Measurements from ENCODE around the gene GNAO1.

DNA sequence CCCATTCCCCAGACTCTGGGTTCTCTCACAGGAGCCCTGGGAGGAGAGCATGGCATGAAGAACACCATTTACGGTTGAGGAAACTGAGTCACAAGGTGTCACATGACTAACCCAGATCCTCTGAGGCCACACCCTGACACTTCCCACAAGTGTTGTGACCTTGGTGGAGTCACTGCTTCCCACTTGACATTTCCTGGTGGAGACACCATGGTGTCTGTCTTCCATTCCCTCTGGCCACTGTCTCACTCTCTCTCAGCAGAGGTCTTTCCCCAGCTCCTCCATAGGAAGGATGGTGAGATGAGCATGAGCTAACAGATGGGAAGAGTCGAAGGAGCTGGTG, 116.2 kb downstream of the GNAO1 start:
- TF ChIP-seq NFIC (IDR thresholded peaks at IDR 0.05; ENCODE audit: borderline replicate concordance): no peak
- TF ChIP-seq, protein P1, sequence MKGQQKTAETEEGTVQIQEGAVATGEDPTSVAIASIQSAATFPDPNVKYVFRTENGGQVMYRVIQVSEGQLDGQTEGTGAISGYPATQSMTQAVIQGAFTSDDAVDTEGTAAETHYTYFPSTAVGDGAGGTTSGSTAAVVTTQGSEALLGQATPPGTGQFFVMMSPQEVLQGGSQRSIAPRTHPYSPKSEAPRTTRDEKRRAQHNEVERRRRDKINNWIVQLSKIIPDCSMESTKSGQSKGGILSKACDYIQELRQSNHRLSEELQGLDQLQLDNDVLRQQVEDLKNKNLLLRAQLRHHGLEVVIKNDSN (IDR thresholded peaks at IDR 0.05; ENCODE audit: borderline replicate concordance, low read depth): no peak
- no peak for TF ChIP-seq NRF1 (IDR thresholded peaks at IDR 0.05; ENCODE audit: low read depth, low read length)
- TF ChIP-seq, protein P2, sequence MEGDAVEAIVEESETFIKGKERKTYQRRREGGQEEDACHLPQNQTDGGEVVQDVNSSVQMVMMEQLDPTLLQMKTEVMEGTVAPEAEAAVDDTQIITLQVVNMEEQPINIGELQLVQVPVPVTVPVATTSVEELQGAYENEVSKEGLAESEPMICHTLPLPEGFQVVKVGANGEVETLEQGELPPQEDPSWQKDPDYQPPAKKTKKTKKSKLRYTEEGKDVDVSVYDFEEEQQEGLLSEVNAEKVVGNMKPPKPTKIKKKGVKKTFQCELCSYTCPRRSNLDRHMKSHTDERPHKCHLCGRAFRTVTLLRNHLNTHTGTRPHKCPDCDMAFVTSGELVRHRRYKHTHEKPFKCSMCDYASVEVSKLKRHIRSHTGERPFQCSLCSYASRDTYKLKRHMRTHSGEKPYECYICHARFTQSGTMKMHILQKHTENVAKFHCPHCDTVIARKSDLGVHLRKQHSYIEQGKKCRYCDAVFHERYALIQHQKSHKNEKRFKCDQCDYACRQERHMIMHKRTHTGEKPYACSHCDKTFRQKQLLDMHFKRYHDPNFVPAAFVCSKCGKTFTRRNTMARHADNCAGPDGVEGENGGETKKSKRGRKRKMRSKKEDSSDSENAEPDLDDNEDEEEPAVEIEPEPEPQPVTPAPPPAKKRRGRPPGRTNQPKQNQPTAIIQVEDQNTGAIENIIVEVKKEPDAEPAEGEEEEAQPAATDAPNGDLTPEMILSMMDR (IDR thresholded peaks at IDR 0.05): no peak
- TF ChIP-seq EP300 (IDR thresholded peaks at IDR 0.05; ENCODE audit: borderline replicate concordance in 1 of 2, low read depth in 1 of 2, low read length in 1 of 2): no peak
- TF ChIP-seq, protein P3, sequence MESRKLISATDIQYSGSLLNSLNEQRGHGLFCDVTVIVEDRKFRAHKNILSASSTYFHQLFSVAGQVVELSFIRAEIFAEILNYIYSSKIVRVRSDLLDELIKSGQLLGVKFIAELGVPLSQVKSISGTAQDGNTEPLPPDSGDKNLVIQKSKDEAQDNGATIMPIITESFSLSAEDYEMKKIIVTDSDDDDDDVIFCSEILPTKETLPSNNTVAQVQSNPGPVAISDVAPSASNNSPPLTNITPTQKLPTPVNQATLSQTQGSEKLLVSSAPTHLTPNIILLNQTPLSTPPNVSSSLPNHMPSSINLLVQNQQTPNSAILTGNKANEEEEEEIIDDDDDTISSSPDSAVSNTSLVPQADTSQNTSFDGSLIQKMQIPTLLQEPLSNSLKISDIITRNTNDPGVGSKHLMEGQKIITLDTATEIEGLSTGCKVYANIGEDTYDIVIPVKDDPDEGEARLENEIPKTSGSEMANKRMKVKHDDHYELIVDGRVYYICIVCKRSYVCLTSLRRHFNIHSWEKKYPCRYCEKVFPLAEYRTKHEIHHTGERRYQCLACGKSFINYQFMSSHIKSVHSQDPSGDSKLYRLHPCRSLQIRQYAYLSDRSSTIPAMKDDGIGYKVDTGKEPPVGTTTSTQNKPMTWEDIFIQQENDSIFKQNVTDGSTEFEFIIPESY (IDR thresholded peaks at IDR 0.05; ENCODE audit: borderline replicate concordance, low read depth): no peak
- TF ChIP-seq, protein P4, sequence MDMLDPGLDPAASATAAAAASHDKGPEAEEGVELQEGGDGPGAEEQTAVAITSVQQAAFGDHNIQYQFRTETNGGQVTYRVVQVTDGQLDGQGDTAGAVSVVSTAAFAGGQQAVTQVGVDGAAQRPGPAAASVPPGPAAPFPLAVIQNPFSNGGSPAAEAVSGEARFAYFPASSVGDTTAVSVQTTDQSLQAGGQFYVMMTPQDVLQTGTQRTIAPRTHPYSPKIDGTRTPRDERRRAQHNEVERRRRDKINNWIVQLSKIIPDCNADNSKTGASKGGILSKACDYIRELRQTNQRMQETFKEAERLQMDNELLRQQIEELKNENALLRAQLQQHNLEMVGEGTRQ (IDR thresholded peaks at IDR 0.05; ENCODE audit: borderline replicate concordance, low read depth, low read length): no peak
- TF ChIP-seq EZH2phosphoT487 (IDR thresholded peaks at IDR 0.05; ENCODE audit: borderline replicate concordance, low read depth): no peak
- TF ChIP-seq JUND (IDR thresholded peaks at IDR 0.05): no peak
- TF ChIP-seq, protein P5, sequence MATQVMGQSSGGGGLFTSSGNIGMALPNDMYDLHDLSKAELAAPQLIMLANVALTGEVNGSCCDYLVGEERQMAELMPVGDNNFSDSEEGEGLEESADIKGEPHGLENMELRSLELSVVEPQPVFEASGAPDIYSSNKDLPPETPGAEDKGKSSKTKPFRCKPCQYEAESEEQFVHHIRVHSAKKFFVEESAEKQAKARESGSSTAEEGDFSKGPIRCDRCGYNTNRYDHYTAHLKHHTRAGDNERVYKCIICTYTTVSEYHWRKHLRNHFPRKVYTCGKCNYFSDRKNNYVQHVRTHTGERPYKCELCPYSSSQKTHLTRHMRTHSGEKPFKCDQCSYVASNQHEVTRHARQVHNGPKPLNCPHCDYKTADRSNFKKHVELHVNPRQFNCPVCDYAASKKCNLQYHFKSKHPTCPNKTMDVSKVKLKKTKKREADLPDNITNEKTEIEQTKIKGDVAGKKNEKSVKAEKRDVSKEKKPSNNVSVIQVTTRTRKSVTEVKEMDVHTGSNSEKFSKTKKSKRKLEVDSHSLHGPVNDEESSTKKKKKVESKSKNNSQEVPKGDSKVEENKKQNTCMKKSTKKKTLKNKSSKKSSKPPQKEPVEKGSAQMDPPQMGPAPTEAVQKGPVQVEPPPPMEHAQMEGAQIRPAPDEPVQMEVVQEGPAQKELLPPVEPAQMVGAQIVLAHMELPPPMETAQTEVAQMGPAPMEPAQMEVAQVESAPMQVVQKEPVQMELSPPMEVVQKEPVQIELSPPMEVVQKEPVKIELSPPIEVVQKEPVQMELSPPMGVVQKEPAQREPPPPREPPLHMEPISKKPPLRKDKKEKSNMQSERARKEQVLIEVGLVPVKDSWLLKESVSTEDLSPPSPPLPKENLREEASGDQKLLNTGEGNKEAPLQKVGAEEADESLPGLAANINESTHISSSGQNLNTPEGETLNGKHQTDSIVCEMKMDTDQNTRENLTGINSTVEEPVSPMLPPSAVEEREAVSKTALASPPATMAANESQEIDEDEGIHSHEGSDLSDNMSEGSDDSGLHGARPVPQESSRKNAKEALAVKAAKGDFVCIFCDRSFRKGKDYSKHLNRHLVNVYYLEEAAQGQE (IDR thresholded peaks at IDR 0.05; ENCODE audit: low read depth, low read length): no peak
